Immature natural killer cell (primary cell): ENCODE data around the gene RPS19. TPM values are rescaled to one million over a fixed set of nuclear protein-coding genes. Genes with fewer than 3 reads are reported as not detected.

Source experiments
- DNase-seq, 3 donors: peaks; one replicate each; pipeline ENCODE4 v3.0.0; 2022; ENCODE audit warnings: mixed read lengths in 1 of 3
- H3K27ac Mint-ChIP-seq, 6 donors: one replicate each; pipeline ENCODE4 v1.8.0; 2020; ENCODE audit warnings: mixed read lengths in 6 of 6, mild to moderate bottlenecking in 5 of 6, inconsistent platforms in 4 of 6, moderate library complexity in 3 of 6
- H3K27me3 Mint-ChIP-seq, 3 donors: one replicate each; pipeline ENCODE4 v1.8.0; 2020 to 2021; ENCODE audit warnings: low read depth in 3 of 3, mild to moderate bottlenecking in 3 of 3, mixed read lengths in 3 of 3, moderate library complexity in 3 of 3, inconsistent platforms in 1 of 3
- H3K36me3 Mint-ChIP-seq, 3 donors: one replicate each; pipeline ENCODE4 v1.8.0; 2020; ENCODE audit warnings: mixed read lengths in 3 of 3, inconsistent platforms in 2 of 3, mild to moderate bottlenecking in 2 of 3
- H3K4me1 Mint-ChIP-seq, 2 donors: one replicate each; pipeline ENCODE4 v1.8.0; 2020; ENCODE audit warnings: inconsistent platforms in 2 of 2, mild to moderate bottlenecking in 2 of 2, mixed read lengths in 2 of 2, moderate library complexity in 1 of 2
- H3K4me3 Mint-ChIP-seq, 5 donors: one replicate each; pipeline ENCODE4 v1.8.0; 2020; ENCODE audit warnings: mild to moderate bottlenecking in 5 of 5, mixed read lengths in 5 of 5, inconsistent platforms in 3 of 5, moderate library complexity in 3 of 5
- H3K9me3 Mint-ChIP-seq, 6 donors: one replicate each; pipeline ENCODE4 v1.8.0; 2020; ENCODE audit warnings: mild to moderate bottlenecking in 6 of 6, mixed read lengths in 6 of 6, inconsistent platforms in 4 of 6, moderate library complexity in 3 of 6
- polyA plus RNA-seq, 3 donors: library from polyadenylated mRNA; unstranded; fragments of 300-500 nt; fragmentation: Illumina TruSeq; gene quantifications; one replicate each; pipeline ENCODE4 v1.2.3, GENCODE V29; 2021

The RPS19 gene
- polyA plus RNA-seq, 3 donors from 2014 or later, result 2,260 to 5,043 (median 3,564) TPM

- peak; percentile 85 to 87 (median 87) for DNase-seq
- H3K4me1 Mint-ChIP-seq, result peaks cover 62 to 83% of the 10 kb centered on the region in 2 donors
- no peaks in the 10 kb centered on the region for H3K9me3 Mint-ChIP-seq
- peaks cover 19 to 33% (median 20%) of the 10 kb centered on the region in 3 donors for H3K36me3 Mint-ChIP-seq
- H3K27ac Mint-ChIP-seq, result peak overlapping the region; percentile 96 to 99 (median 99)
- peak overlapping the region; percentile 91 to 95 (median 94) for H3K4me3 Mint-ChIP-seq
- H3K27me3 Mint-ChIP-seq, result peaks cover 26 to 47% (median 34%) of the 10 kb centered on the region in 3 donors
These were observed 27.8 kb downstream of the RPS19 start for GRCh38 chr19:41887711-41888382.

- H3K4me3 Mint-ChIP-seq, result peak overlapping the region; percentile 91 to 95 (median 94)
- H3K9me3 Mint-ChIP-seq, result no peaks in the 10 kb centered on the region
- peaks cover 15 to 38% (median 22%) of the 10 kb centered on the region in 3 donors for H3K36me3 Mint-ChIP-seq
- DNase-seq, result peak; percentile 76 to 81 (median 79)
- H3K27me3 Mint-ChIP-seq, result peaks cover 24 to 43% (median 32%) of the 10 kb centered on the region in 3 donors
- H3K4me1 Mint-ChIP-seq, result peaks cover 70 to 83% of the 10 kb centered on the region in 2 donors
- H3K27ac Mint-ChIP-seq, result peak overlapping the region; percentile 96 to 99 (median 99)
These were observed 28.9 kb downstream of the RPS19 start for GRCh38 chr19:41888926-41889325.

- Mint-ChIP-seq H3K9me3 (no peaks in the 10 kb centered on the region), H3K27me3 (peaks cover 21 to 41% (median 34%) of the 10 kb centered on the region in 3 donors), H3K4me3 (peak overlapping the region; percentile 91 to 95 (median 94)), H3K36me3 (peaks cover 15 to 40% (median 25%) of the 10 kb centered on the region in 3 donors), H3K4me1 (peaks cover 75 to 83% of the 10 kb centered on the region in 2 donors), H3K27ac (peak overlapping the region; percentile 96 to 99 (median 99))
- DNase-seq, result peak; percentile 75 to 77 (median 76)
These were observed 29.8 kb downstream of the RPS19 start for GRCh38 chr19:41889896-41890295.

GRCh38 chr19:41890936-41891335 lies 30.9 kb downstream of the RPS19 start:
- Mint-ChIP-seq H3K36me3 (peaks cover 20 to 41% (median 30%) of the 10 kb centered on the region in 3 donors), H3K4me1 (peaks cover 73 to 81% of the 10 kb centered on the region in 2 donors), H3K27ac (peak overlapping the region in 4 of 6 donors; percentile 24 to 99 (median 98)), H3K27me3 (peaks cover 21 to 41% (median 32%) of the 10 kb centered on the region in 3 donors), H3K9me3 (no peaks in the 10 kb centered on the region), H3K4me3 (peak overlapping the region in 4 of 5 donors; percentile 21 to 61 (median 36))
- DNase-seq, result no peak

- Mint-ChIP-seq H3K27me3 (peaks cover 16 to 35% (median 24%) of the 10 kb centered on the region in 3 donors), H3K9me3 (no peaks in the 10 kb centered on the region), H3K27ac (peak overlapping the region; percentile 83 to 99 (median 92)), H3K36me3 (peaks cover 16 to 42% (median 27%) of the 10 kb centered on the region in 3 donors), H3K4me3 (peak overlapping the region in 3 of 5 donors; percentile 36 to 73 (median 61)), H3K4me1 (peaks cover 70 to 76% of the 10 kb centered on the region in 2 donors)
- DNase-seq, result no peak
These were observed 32.3 kb downstream of the RPS19 start for GRCh38 chr19:41892173-41892902.

GRCh38 chr19:41893899-41894298 lies 33.8 kb downstream of the RPS19 start:
- H3K4me3 Mint-ChIP-seq, result peak overlapping the region; percentile 48 to 80 (median 58)
- H3K36me3 Mint-ChIP-seq, result peaks cover 19 to 49% (median 35%) of the 10 kb centered on the region in 3 donors
- no peaks in the 10 kb centered on the region for H3K9me3 Mint-ChIP-seq
- DNase-seq, result peak in 2 of 3 donors; percentile 56 to 57
- H3K27ac Mint-ChIP-seq, result peak overlapping the region; percentile 71 to 97 (median 92)
- H3K4me1 Mint-ChIP-seq, result peaks cover 69 to 76% of the 10 kb centered on the region in 2 donors
- peaks cover 3 to 20% (median 12%) of the 10 kb centered on the region in 3 donors for H3K27me3 Mint-ChIP-seq

- peak overlapping the region; percentile 71 to 97 (median 92) for H3K27ac Mint-ChIP-seq
- no peaks in the 10 kb centered on the region for H3K9me3 Mint-ChIP-seq
- H3K4me3 Mint-ChIP-seq, result peak overlapping the region in 4 of 5 donors; percentile 50 to 80 (median 60)
- H3K4me1 Mint-ChIP-seq, result peaks cover 69 to 74% of the 10 kb centered on the region in 2 donors
- peaks cover 0 to 16% (median 8%) of the 10 kb centered on the region in 3 donors for H3K27me3 Mint-ChIP-seq
- DNase-seq, result no peak
- H3K36me3 Mint-ChIP-seq, result peaks cover 24 to 49% (median 36%) of the 10 kb centered on the region in 3 donors
These were observed 34.3 kb downstream of the RPS19 start for GRCh38 chr19:41894350-41894749.

GRCh38 chr19:41895745-41896580 lies 35.9 kb downstream of the RPS19 start:
- Mint-ChIP-seq H3K27ac (peak overlapping the region; percentile 78 to 91 (median 84)), H3K36me3 (peaks cover 18 to 56% (median 28%) of the 10 kb centered on the region in 3 donors), H3K4me3 (peak overlapping the region in 4 of 5 donors; percentile 20 to 64 (median 32)), H3K27me3 (peaks cover 0 to 9% (median 5%) of the 10 kb centered on the region in 3 donors), H3K4me1 (peaks cover 61% of the 10 kb centered on the region in 2 donors), H3K9me3 (no peaks in the 10 kb centered on the region)
- no peak for DNase-seq

- H3K27me3 Mint-ChIP-seq, result peaks cover 0 to 9% (median 5%) of the 10 kb centered on the region in 3 donors
- DNase-seq, result no peak
- H3K36me3 Mint-ChIP-seq, result peaks cover 16 to 55% (median 25%) of the 10 kb centered on the region in 3 donors
- H3K4me3 Mint-ChIP-seq, result peak overlapping the region in 2 of 5 donors; percentile 21 to 38
- H3K4me1 Mint-ChIP-seq, result peaks cover 56 to 58% of the 10 kb centered on the region in 2 donors
- H3K9me3 Mint-ChIP-seq, result no peaks in the 10 kb centered on the region
- H3K27ac Mint-ChIP-seq, result peak overlapping the region; percentile 48 to 91 (median 84)
These were observed 36.5 kb downstream of the RPS19 start for GRCh38 chr19:41896581-41896942.

- Mint-ChIP-seq H3K36me3 (peaks cover 17 to 59% (median 23%) of the 10 kb centered on the region in 3 donors), H3K4me3 (no peak overlapping the region), H3K4me1 (peaks cover 51 to 58% of the 10 kb centered on the region in 2 donors), H3K27me3 (peaks cover 0 to 9% (median 5%) of the 10 kb centered on the region in 3 donors), H3K27ac (no peak overlapping the region), H3K9me3 (no peaks in the 10 kb centered on the region)
- DNase-seq, result no peak
These were observed 37.1 kb downstream of the RPS19 start for GRCh38 chr19:41897181-41897580.

- DNase-seq, result no peak
- peaks cover 17 to 62% (median 23%) of the 10 kb centered on the region in 3 donors for H3K36me3 Mint-ChIP-seq
- H3K27me3 Mint-ChIP-seq, result peaks cover 0 to 8% (median 5%) of the 10 kb centered on the region in 3 donors
- no peak overlapping the region for H3K4me3 Mint-ChIP-seq
- peaks cover 46 to 56% of the 10 kb centered on the region in 2 donors for H3K4me1 Mint-ChIP-seq
- H3K9me3 Mint-ChIP-seq, result no peaks in the 10 kb centered on the region
- H3K27ac Mint-ChIP-seq, result peak overlapping the region in 5 of 6 donors; percentile 34 to 87 (median 75)
These were observed 37.8 kb downstream of the RPS19 start for GRCh38 chr19:41897820-41898219.

GRCh38 chr19:41898235-41898634 lies 38.2 kb downstream of the RPS19 start:
- no peak for DNase-seq
- Mint-ChIP-seq H3K36me3 (peaks cover 17 to 61% (median 23%) of the 10 kb centered on the region in 3 donors), H3K9me3 (no peaks in the 10 kb centered on the region), H3K4me3 (no peak overlapping the region), H3K4me1 (peaks cover 44 to 52% of the 10 kb centered on the region in 2 donors), H3K27me3 (peaks cover 0 to 7% (median 5%) of the 10 kb centered on the region in 3 donors), H3K27ac (peak overlapping the region in 4 of 6 donors; percentile 28 to 62 (median 35))
